DOHH2 (cell line): ENCODE results near the gene NTMT1.

Experiments
- CTCF ChIP-seq: fragments of 200-600 bp; sonication (generic); IDR thresholded peaks from one replicate; pipeline ENCODE4 v1.5.1; 2014; ENCODE audit warnings: antibody characterized with exemption, mild to moderate bottlenecking, low read depth, low read length; ENCODE audit not compliant: poor library complexity, severe bottlenecking
- EZH2phosphoT487 ChIP-seq: fragments of 200-600 bp; sonication (generic); IDR thresholded peaks from 2 replicates; pipeline ENCODE4 v1.6.1; 2017; ENCODE audit warnings: borderline replicate concordance, mild to moderate bottlenecking, antibody characterized with exemption, low read length, moderate library complexity, mixed read lengths

GRCh38 chr9:129640871-129641749 lies 15.1 kb downstream of the NTMT1 start:
- TF ChIP-seq EZH2phosphoT487 (no peak), CTCF (no peak)
